AG04450 (cell line): Measurements from ENCODE around the gene TMEFF2. TPM values are rescaled to one million over a fixed set of nuclear protein-coding genes. Genes with fewer than 3 reads are reported as not detected.

Source experiments
- CTCF ChIA-PET: fragments of 300-600, 350-600 bp; formaldehyde crosslinking; extraction: SDS; loops from one replicate; lab custom pipeline; 2022; ENCODE audit warnings: antibody characterized with exemption, inconsistent platforms; lab: Charles Lee
- POLR2A ChIA-PET: fragments of 350-600 bp; formaldehyde crosslinking; extraction: SDS; loops from one replicate; lab custom pipeline; 2021; ENCODE audit warnings: antibody characterized with exemption, inconsistent platforms; lab: Yijun Ruan, JAX
- DNase-seq: peaks from one replicate; pipeline ENCODE4 v3.0.0-alpha.2; 2011; ENCODE audit warnings: low read depth, low spot score
- H3K27ac ChIP-seq: one replicate; pipeline ENCODE4 v1.5.1; 2012; ENCODE audit warnings: low read depth, low read length, control low read depth
- H3K27me3 ChIP-seq: one replicate; pipeline ENCODE4 v1.6.0; 2012; ENCODE audit warnings: low read length; ENCODE audit not compliant: control insufficient read depth, insufficient read depth
- H3K4me3 ChIP-seq: 2 replicates; pipeline ENCODE4 v1.5.1; 2011; ENCODE audit warnings: mild to moderate bottlenecking, low read depth, low read length, control low read depth
- H3K9me3 ChIP-seq: 2 replicates; pipeline ENCODE4 v1.5.1; 2012; ENCODE audit warnings: low read length; ENCODE audit not compliant: control insufficient read depth, insufficient read depth
- polyA plus RNA-seq: library from polyadenylated mRNA; depleted of rRNA; stranded (reverse); fragments of >200 nt; gene quantifications from 2 replicates; pipeline ENCODE4 v1.2.3, GENCODE V29; 2011
- TF ChIP-seq, protein P1 (sequence below): IDR thresholded peaks from 2 replicates; pipeline ENCODE4 v1.5.1; 2011; ENCODE audit warnings: low read depth, low read length, control low read depth, inconsistent platforms

TMEFF2 gene
- polyA plus RNA-seq, 1 experiment = 4.1 TPM

GRCh38 chr2:192013211-192013610 lies 181.5 kb downstream of the TMEFF2 start:
- no peaks in the 10 kb centered on the region for H3K27me3 ChIP-seq
- no peak overlapping the region for H3K4me3 ChIP-seq
- peaks cover 3% of the 10 kb centered on the region; the same call in 1 of the 2 replicates for H3K9me3 ChIP-seq
- POLR2A ChIA-PET = no interaction called here
- no peak overlapping the region for H3K27ac ChIP-seq
- CTCF ChIA-PET = no interaction called here
- no peak for DNase-seq
- TF ChIP-seq, protein P1, sequence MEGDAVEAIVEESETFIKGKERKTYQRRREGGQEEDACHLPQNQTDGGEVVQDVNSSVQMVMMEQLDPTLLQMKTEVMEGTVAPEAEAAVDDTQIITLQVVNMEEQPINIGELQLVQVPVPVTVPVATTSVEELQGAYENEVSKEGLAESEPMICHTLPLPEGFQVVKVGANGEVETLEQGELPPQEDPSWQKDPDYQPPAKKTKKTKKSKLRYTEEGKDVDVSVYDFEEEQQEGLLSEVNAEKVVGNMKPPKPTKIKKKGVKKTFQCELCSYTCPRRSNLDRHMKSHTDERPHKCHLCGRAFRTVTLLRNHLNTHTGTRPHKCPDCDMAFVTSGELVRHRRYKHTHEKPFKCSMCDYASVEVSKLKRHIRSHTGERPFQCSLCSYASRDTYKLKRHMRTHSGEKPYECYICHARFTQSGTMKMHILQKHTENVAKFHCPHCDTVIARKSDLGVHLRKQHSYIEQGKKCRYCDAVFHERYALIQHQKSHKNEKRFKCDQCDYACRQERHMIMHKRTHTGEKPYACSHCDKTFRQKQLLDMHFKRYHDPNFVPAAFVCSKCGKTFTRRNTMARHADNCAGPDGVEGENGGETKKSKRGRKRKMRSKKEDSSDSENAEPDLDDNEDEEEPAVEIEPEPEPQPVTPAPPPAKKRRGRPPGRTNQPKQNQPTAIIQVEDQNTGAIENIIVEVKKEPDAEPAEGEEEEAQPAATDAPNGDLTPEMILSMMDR = no peak

DNA sequence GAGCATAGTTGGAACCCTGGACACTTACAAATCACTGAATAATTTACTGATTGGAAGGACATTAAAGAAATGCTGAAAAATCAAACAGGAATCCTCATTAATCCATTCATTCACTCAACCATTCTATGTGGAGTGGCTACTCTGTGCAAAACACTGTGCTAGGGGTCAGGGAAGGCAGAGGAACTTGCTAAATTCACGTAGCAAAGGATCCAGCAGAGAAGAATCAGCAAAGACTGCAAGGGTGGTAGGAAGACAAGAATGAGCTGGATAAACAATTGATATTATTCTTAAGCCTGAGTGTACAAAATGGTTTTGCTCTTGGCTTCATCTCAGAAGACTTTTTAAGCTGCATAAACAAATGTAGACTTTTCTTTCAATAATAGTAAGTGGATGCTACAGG lies 183.5 kb downstream of the TMEFF2 start:
- TF ChIP-seq, protein P1 = no peak
- POLR2A ChIA-PET = interaction anchor here (0.6 to 1.1 kb wide), 2 partner anchors 15 to 138 kb away, joined by 3 read pairs; no protein-coding TSS in a partner anchor
- Histone ChIP-seq H3K27me3 (no peaks in the 10 kb centered on the region), H3K27ac (no peak overlapping the region), H3K4me3 (no peak overlapping the region), H3K9me3 (peaks cover 3% of the 10 kb centered on the region; the same call in 1 of the 2 replicates)
- CTCF ChIA-PET = interaction anchor here (0.9 to 3.2 kb wide), 4 partner anchors 54 to 444 kb away, joined by 3 to 20 read pairs (median 5); no protein-coding TSS in a partner anchor
- peak; percentile 60 for DNase-seq

GRCh38 chr2:192010073-192010472 lies 184.7 kb downstream of the TMEFF2 start:
- TF ChIP-seq, protein P1 = no peak
- ChIA-PET POLR2A (no interaction called here), CTCF (interaction anchor here (0.9 to 3.2 kb wide), 2 partner anchors 55 to 153 kb away, joined by 5 to 20 read pairs; no protein-coding TSS in a partner anchor)
- H3K4me3 ChIP-seq = no peak overlapping the region
- no peaks in the 10 kb centered on the region for H3K27me3 ChIP-seq
- no peak for DNase-seq
- no peak overlapping the region for H3K27ac ChIP-seq
- peaks cover 3% of the 10 kb centered on the region; the same call in 1 of the 2 replicates for H3K9me3 ChIP-seq

DNA sequence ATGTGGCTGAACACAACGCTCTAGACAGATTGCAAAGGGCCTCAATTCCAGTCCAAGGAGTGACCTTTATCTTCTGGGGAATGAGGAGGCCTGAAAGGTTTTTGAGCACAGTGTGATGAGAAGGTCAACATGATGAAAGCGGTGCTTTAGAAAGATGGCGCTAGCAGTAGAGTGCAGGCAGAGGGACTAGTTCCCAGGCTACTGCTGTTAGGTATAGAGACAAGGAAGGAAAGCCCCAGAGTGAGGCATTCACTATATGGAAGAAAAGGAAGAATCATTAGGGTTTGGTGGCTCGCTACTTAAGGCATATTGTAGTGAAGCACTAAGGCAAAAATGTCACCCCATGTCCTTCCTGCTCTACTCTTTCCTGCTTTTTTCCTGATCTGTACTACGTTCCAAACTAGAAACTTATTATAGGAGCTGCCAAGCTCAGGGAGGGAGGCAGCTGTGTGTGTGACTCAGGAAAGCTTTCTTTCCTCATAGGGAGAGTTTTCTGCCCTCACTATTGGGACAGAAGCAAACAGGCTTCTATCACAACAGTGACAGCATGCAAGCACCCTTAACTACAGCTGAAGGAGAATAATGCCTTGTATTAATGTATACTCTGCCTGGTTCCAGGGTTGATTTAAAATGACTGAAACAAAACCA lies 187.0 kb downstream of the TMEFF2 start:
- POLR2A ChIA-PET = no interaction called here
- no peak for DNase-seq
- Histone ChIP-seq H3K27me3 (no peaks in the 10 kb centered on the region), H3K9me3 (peaks cover 3% of the 10 kb centered on the region; the same call in 1 of the 2 replicates), H3K27ac (no peak overlapping the region), H3K4me3 (no peak overlapping the region)
- TF ChIP-seq, protein P1 = no peak
- CTCF ChIA-PET = interaction anchor here (1.6 kb wide), 1 partner anchor 155 kb away, joined by 7 read pairs; no protein-coding TSS in a partner anchor

GRCh38 chr2:192005211-192005610 lies 189.5 kb downstream of the TMEFF2 start:
- CTCF ChIA-PET = no interaction called here
- Histone ChIP-seq H3K9me3 (no peaks in the 10 kb centered on the region), H3K4me3 (no peak overlapping the region), H3K27me3 (no peaks in the 10 kb centered on the region), H3K27ac (no peak overlapping the region)
- POLR2A ChIA-PET = no interaction called here
- TF ChIP-seq, protein P1 = no peak
- no peak for DNase-seq
